Measurements from ENCODE around the gene MAP3K9.

- no peak for TF ChIP-seq ARNTL (CRISPR knock-in tag; IDR thresholded peaks at IDR 0.05; ENCODE audit: borderline replicate concordance, low read depth)
- TF ChIP-seq ESRRG (CRISPR knock-in tag; IDR thresholded peaks at IDR 0.05), result no peak
- TF ChIP-seq CSRNP3 (CRISPR knock-in tag; IDR thresholded peaks at IDR 0.05), result no peak
- no peak for TF ChIP-seq POU6F1 (CRISPR knock-in tag; IDR thresholded peaks at IDR 0.05; ENCODE audit: borderline replicate concordance, low read depth)
- no peak for TF ChIP-seq ZNF565 (CRISPR knock-in tag; conservative IDR thresholded peaks at IDR 0.05; ENCODE audit: low read depth)
- no peak for TF ChIP-seq GLIS3 (CRISPR knock-in tag; IDR thresholded peaks at IDR 0.05)
- no peak for TF ChIP-seq CREB5 (CRISPR knock-in tag; IDR thresholded peaks at IDR 0.05; ENCODE audit: low read depth)
- TF ChIP-seq RARB (CRISPR knock-in tag; IDR thresholded peaks at IDR 0.05), result no peak
These were observed 104.4 kb downstream of the MAP3K9 start for GRCh38 chr14:70704960-70705359.
